ENCODE results near the gene IGLON5. TPM values are rescaled to one million over a fixed set of nuclear protein-coding genes. Genes with fewer than 3 reads are reported as not detected.

Gene IGLON5
- polyA plus RNA-seq, 5 donors: 0.63 to 2.5 (median 2.1) TPM

- DNase-seq: peak; percentile 54 to 67
Observed at GRCh38 chr19:51338563-51339312, 27.3 kb downstream of the IGLON5 start.

GRCh38 chr19:51339313-51339686 lies 27.9 kb downstream of the IGLON5 start:
- DNase-seq: no peak

DNA sequence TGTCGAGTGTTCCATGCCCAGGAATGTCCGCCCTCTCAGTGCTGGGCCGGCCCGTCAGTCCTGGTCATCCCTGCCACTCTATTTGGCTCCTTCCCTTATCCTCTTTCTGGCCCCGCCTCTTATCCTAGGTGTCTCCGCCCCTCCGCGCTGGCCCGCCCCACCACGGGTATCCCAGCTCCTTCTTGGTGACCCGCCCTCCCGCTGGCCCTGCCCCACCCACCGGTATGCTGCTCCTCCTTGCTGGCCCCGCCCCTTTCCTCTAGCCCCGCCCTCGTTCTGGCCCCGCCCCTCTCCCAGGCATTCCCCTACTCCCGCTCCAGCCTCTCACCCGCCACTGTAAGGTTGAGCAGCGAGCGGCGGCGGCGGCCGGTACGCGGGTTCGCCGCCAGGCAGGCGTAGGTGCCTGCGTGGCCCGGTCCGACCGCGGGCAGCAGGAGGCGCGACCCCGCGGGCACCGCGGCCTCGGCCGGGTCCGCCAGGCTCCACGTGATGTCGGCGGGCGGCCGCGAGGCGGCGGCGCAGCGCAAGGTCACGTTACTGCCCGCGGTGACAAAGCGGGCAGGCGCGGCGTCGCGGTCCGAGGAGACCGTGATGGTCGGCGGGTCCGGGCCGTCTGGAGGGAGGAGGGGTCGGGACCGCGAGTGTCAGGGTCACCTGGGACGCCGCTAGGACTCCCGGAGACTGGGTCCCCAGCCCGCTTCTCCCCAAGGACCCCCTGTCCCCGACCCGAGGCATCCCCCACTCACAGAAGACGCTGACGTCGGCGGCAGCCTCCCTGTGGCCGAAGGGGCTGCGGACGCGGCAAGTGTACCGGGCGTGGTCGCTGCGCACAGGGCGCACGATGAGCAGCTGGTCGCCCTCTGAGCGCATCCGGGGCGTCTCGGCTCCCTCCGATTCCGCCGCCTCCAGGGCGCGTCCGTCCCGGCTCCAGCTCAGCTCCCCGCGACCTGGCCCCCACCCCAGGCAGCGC lies 28.5 kb downstream of the IGLON5 start:
- DNase-seq: peak; percentile 76 to 82

DNA sequence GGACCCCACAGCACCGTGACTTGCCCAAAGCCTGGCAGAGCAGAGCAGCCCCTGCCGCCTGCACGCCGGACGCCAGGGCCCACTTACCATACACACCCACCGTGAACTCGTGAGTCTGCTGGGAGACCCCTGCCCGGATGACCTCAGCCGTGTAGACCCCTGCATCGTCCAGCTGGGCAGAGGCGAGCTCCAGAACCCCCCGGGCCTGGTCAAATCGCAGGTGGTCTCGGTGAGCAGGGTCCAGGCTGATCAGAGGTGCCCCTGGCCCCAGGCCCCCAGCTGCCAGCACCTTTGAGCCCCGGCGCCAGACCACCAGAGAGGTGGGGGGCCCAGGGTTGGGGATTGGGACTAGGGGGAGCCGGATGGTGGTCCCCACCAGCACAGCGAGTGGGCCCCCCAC lies 29.6 kb downstream of the IGLON5 start:
- no peak for DNase-seq

DNA sequence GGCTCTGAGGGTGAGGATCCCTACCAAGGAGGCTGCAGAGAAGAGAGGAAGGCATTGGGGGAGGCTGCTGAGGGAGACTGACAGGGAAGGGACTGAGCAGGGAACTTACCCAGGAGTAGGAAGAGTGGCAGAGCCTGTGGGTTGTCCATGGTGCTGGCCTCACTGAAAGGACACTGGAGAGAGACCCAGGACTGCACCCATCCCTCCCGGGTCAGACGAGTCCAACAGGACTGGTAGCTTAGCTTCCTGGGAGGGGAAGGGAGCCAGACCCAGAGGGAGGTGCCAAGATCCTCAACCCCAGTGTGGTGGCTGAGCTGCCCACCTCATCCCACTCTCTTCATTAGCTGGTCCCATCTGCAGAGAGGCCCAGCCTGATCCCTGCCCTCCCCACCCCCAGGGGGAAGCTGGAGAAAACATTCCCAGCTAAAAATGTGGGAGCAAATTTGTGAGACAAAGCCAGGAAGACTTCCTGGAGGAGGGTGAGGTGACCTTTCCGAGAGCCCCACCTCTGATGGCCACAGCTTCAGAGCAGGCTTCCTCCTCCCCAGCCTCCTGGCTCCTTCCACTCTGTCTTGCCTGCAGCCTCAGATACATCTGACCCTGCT lies 30.6 kb downstream of the IGLON5 start, which contains the start of gene VSIG10L:
TSS of gene VSIG10L (minus strand) at position 164 of the 605 bp plus-strand sequence. CDS start at position 149, 15 bp downstream.
- no peak for DNase-seq

- no peak for DNase-seq
Observed at GRCh38 chr19:51342631-51343569, 31.5 kb downstream of the IGLON5 start.

GRCh38 chr19:51345076-51345620 lies 33.7 kb downstream of the IGLON5 start:
- no peak for DNase-seq

GRCh38 chr19:51346742-51347141 lies 35.3 kb downstream of the IGLON5 start:
- DNase-seq: no peak

- DNase-seq: no peak
Observed at GRCh38 chr19:51347209-51347928, 35.9 kb downstream of the IGLON5 start.

DNA sequence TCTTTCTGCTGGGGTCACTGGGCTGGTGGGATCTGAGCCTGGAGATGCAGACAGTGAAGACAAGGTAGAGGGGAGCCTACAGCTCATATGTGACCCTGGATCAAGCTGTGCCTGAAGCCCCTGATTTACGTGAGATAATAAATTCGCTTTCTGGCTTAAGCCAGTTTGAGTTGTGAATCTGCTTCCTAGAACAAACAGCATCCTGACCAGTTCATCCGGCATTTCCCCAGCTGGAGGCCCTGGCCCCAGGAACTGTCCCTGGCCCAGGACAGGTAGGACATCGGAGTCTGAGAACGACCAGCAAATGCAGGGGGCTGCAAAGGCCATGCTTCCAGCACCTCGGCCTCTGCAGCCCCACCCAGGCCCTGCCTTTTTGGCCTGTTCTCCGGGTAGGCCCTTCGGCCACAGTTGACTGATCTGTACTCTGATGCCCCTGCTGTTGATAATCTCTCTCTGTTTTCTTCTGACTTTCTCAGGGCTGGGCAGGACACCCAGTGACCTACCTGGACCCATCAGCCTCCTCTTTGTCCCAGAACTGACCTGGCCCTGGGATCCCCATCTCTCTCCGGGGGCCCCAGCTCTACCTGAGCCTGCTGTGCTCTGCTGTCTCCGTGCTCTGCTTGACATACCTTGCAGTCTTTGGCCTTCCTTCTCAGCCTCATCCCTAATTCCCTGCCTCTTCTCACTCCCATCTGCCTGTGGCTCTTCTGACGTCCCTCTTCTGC lies 40.0 kb downstream of the IGLON5 start:
- DNase-seq: no peak

DNA sequence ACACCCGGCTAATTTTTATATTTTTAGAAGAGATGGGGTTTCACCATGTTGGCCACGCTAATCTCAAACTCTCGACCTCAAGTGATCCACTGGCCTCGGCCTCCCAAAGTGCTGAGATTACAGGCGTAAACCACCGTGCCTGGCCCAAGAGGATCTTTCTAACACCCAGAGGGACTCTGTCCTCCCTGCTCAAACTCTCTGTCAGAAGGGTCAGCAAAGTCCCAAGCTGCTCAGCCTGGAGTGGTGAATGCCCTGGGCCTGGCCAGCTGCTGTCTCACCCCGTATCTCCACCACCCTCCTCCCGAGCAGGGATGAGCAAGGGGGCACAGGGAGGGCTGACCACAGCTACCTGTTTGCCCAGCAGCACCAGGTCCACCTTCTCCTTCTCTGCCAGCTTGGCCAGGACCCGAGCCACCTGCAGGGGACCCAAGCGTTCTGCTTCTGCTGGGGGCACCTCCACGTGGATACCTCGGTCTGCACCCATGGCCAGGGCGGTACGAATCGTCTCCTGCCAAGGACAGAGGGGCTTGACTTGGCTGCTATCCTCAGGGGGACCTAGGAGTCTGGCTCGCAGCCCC lies 41.4 kb downstream of the IGLON5 start:
- DNase-seq: no peak

GRCh38 chr19:51354103-51354741 lies 42.8 kb downstream of the IGLON5 start:
- DNase-seq: no peak

GRCh38 chr19:51354742-51355148 lies 43.3 kb downstream of the IGLON5 start:
- no peak for DNase-seq

DNA sequence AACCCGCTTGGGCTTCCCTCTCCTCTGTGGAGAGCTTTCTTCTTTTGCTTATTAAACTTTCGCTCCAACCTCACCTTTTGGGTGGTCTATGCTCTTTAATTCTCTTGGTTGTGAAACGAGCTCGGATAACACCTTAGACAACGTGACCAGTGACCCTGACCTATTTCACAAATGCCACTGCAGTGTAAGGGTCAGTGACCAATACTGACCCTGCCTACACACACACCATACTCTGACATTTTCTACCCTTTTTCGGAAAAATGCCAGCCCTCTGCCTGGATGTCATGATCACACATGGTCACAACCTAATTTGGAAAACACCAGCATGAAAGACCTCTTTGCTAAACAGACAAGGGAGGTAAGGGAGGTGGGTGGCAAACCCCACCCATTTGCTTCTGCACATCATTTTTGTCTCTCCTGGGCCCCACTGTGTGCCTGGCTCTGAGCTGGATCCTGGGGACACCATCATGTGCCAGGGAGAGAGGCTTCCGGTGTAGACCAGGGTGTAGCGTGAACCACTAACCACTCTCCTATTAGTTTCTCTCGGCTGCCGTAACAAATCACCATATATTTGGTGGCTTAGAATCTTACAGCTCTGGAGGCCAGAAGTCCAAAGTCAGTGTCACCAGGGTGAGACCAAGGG lies 44.8 kb downstream of the IGLON5 start:
- no peak for DNase-seq

- no peak for DNase-seq
Observed at GRCh38 chr19:51357952-51358351, 46.5 kb downstream of the IGLON5 start.

DNA sequence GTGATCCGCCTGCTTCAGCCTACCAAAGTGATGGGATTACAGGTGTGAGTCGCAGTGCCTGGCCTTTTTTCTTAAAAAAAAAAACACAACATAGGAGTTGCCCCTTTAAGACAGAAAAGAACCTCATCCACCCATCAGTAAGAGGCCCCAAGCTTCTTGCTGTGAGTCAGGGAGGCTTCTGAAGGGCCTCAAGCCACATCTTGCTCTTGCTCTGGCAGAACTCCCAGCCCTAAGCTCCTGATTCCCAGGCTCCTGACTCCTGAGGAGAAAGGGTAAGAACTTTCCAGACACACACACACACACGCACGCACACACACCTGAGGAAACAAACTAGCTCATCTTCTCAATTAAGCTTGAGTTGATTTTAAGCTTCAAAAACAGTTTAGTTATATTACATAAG lies 47.9 kb downstream of the IGLON5 start:
- no peak for DNase-seq

DNA sequence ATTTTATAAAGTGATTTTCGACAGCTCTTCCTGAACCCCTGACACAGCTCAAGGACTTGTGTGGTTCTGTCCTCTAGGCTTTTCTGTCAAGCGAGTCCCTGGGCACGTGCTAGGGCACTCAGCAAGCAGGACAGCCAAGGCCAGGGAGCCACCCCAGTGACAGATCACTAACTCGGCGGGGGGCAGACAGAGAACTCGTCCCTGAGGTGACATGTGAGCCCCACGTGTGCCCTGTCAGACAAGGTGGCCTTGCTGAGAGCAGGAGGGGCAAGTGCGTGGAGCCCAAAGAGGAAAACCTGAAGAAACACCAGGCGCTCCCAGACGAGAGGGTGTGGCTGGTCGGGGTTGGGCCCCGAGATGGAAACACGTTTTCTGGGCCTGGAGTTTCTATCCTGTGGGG lies 49.8 kb downstream of the IGLON5 start:
- no peak for DNase-seq
